HepG2 (cell line): ENCODE data around the gene LRRC8E. TPM values are rescaled to one million over a fixed set of nuclear protein-coding genes. Genes with fewer than 3 reads are reported as not detected.
A peak's percentile ranks its signal among the peaks of the same experiment; 100 is the strongest.

Experiments
- ASH2L ChIP-seq: fragments of 300-600, 200-600 bp; sonication (generic); IDR thresholded peaks from 2 replicates; pipeline ENCODE4 v1.7.0; 2017; ENCODE audit warnings: low read depth, mild to moderate bottlenecking, moderate library complexity, mixed read lengths, low read length; ENCODE audit not compliant: insufficient read length
- KAT7 ChIP-seq: IDR thresholded peaks from 2 replicates; pipeline ENCODE4 v1.6.1; 2018; ENCODE audit warnings: borderline replicate concordance, missing compliant biosample characterization
- NFKBIZ ChIP-seq: IDR thresholded peaks from 2 replicates; pipeline ENCODE4 v1.6.1; 2018; ENCODE audit warnings: missing genetic modification reagents, missing compliant biosample characterization
- NFYB ChIP-seq: sonication (generic); formaldehyde crosslinking; IDR thresholded peaks from 2 replicates; pipeline ENCODE4 v1.4.0; 2020; ENCODE audit warnings: missing genetic modification reagents
- THAP11 ChIP-seq: IDR thresholded peaks from 2 replicates; pipeline ENCODE4 v1.6.1; 2016; ENCODE audit warnings: missing biosample characterization, missing genetic modification reagents
- ZNF143 ChIP-seq: sonication (generic); formaldehyde crosslinking; IDR thresholded peaks from 2 replicates; pipeline ENCODE4 v1.4.0; 2020; ENCODE audit warnings: missing genetic modification reagents
- ZNF335 ChIP-seq: sonication (generic); formaldehyde crosslinking; IDR thresholded peaks from 2 replicates; pipeline ENCODE4 v1.4.0; 2020; ENCODE audit warnings: missing genetic modification reagents
- ZNF567 ChIP-seq: sonication (generic); formaldehyde crosslinking; IDR thresholded peaks from 2 replicates; pipeline ENCODE4 v1.8.1; 2023; ENCODE audit warnings: mild to moderate bottlenecking, missing genetic modification reagents, borderline replicate concordance
- ZNF792 ChIP-seq: IDR thresholded peaks from 2 replicates; pipeline ENCODE4 v1.6.1; 2016
- polyA plus RNA-seq, 8 experiments: library from polyadenylated mRNA; depleted of rRNA in 3 of 8; stranded (reverse) in 7 of 8; unstranded in 1 of 8; fragments of >200 nt; fragmentation: Illumina TruSeq in 4 of 8; extraction: Trizol in 4 of 8; gene quantifications; 2 replicates each; pipeline versions ENCODE4 v1.2.1 to v1.2.3, GENCODE V29; 2011 to 2016; ENCODE audit warnings: low read depth in 4 of 8, missing spikeins in 1 of 8, mixed read lengths in 1 of 8; ENCODE audit not compliant: insufficient read depth in 1 of 8
- total RNA-seq, 5 experiments: library from RNA; depleted of rRNA; stranded (reverse); fragments of >200 nt; fragmentation: Illumina TruSeq; extraction: Trizol; gene quantifications; 2 replicates each; pipeline ENCODE4 v1.2.3, GENCODE V29; 2016; ENCODE audit warnings: low read depth in 1 of 5
- TF ChIP-seq, protein P1 (sequence below), 2 experiments: fragments of 450-650 bp in 1 of 2; sonication (generic) in 1 of 2; formaldehyde crosslinking in 1 of 2; IDR thresholded peaks; 2 replicates each; pipeline versions ENCODE4 v1.6.1 to v1.8.0; 2016 to 2022; ENCODE audit warnings: antibody characterized with exemption in 1 of 2, mild to moderate bottlenecking in 1 of 2, missing genetic modification reagents in 1 of 2
- TF ChIP-seq, protein P2 (sequence below): sonication (generic); formaldehyde crosslinking; IDR thresholded peaks from 2 replicates; pipeline ENCODE4 v1.5.1; 2020; ENCODE audit warnings: missing genetic modification reagents, mild to moderate bottlenecking, borderline replicate concordance
- TF ChIP-seq, protein P3 (sequence below): sonication (generic); formaldehyde crosslinking; IDR thresholded peaks from 2 replicates; pipeline ENCODE4 v1.5.1; 2020; ENCODE audit warnings: mild to moderate bottlenecking, missing genetic modification reagents

The LRRC8E gene
- total and polyA plus RNA-seq, 2 of the 13 experiments (the other 11 are each of a cell fraction or from before 2014, with no cell fraction given) = 8.0 to 10.3 TPM

DNA sequence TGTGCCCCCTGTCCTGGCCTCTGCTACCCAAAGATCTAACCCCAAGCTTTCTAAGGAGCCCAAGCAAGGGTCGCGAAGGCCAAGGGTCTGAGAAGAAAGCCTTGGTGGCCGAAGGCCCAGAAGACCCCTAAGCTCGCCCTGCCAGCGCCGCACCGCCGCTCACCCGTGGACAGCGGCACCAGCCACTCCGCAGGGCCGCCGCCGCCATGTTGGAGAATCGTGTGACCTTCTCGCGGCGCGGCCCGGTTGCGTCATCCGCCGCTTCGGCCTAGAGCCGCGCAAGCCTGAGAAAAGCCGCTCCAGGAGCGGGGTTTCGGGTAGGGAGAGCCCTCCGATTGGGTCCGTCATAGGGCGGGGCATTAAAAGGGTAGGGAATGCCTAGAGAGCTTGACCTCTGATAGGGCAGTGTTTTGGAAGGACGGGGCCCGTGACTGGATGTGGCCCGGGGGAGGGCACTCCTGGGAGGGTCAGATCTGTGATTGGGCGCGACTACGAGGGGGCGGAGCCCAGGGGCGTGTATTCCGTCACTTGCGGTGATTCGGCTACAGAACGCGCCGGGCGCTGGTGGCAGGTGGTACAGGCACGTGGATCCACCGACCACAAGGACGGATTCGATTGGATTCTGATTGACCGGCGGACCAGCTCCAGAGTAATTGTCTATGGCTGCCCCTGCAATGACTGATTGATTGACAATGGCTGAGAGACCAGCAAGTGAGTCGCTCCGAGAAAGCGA lies 55.3 kb downstream of the LRRC8E start, which contains the start of gene TIMM44 (continued):
- TF ChIP-seq, protein P1, sequence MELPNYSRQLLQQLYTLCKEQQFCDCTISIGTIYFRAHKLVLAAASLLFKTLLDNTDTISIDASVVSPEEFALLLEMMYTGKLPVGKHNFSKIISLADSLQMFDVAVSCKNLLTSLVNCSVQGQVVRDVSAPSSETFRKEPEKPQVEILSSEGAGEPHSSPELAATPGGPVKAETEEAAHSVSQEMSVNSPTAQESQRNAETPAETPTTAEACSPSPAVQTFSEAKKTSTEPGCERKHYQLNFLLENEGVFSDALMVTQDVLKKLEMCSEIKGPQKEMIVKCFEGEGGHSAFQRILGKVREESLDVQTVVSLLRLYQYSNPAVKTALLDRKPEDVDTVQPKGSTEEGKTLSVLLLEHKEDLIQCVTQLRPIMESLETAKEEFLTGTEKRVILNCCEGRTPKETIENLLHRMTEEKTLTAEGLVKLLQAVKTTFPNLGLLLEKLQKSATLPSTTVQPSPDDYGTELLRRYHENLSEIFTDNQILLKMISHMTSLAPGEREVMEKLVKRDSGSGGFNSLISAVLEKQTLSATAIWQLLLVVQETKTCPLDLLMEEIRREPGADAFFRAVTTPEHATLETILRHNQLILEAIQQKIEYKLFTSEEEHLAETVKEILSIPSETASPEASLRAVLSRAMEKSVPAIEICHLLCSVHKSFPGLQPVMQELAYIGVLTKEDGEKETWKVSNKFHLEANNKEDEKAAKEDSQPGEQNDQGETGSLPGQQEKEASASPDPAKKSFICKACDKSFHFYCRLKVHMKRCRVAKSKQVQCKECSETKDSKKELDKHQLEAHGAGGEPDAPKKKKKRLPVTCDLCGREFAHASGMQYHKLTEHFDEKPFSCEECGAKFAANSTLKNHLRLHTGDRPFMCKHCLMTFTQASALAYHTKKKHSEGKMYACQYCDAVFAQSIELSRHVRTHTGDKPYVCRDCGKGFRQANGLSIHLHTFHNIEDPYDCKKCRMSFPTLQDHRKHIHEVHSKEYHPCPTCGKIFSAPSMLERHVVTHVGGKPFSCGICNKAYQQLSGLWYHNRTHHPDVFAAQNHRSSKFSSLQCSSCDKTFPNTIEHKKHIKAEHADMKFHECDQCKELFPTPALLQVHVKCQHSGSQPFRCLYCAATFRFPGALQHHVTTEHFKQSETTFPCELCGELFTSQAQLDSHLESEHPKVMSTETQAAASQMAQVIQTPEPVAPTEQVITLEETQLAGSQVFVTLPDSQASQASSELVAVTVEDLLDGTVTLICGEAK (IDR thresholded peaks at IDR 0.05) = no peak
- TF ChIP-seq, protein P1 (CRISPR knock-in tag; IDR thresholded peaks at IDR 0.05) = peak; percentile 57; the same call in 1 of the 2 replicates
- TF ChIP-seq NFYB (CRISPR knock-in tag) = peak; percentile 91
- peak; percentile 62; the same call in 1 of the 2 replicates for TF ChIP-seq ZNF792 (CRISPR knock-in tag)
- 0 out of 2 replicates have a peak, but pooled peaks have one; percentile 63 for TF ChIP-seq ZNF567 (CRISPR knock-in tag)
- TF ChIP-seq KAT7 (CRISPR knock-in tag) = peak; percentile 78; the same call in 1 of the 2 replicates
- TF ChIP-seq, protein P2, sequence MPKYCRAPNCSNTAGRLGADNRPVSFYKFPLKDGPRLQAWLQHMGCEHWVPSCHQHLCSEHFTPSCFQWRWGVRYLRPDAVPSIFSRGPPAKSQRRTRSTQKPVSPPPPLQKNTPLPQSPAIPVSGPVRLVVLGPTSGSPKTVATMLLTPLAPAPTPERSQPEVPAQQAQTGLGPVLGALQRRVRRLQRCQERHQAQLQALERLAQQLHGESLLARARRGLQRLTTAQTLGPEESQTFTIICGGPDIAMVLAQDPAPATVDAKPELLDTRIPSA (CRISPR knock-in tag) = no peak
- TF ChIP-seq NFKBIZ (CRISPR knock-in tag) = peak; percentile 39; the same call in 1 of the 2 replicates
- TF ChIP-seq ZNF335 (CRISPR knock-in tag) = no peak
- TF ChIP-seq, protein P3, sequence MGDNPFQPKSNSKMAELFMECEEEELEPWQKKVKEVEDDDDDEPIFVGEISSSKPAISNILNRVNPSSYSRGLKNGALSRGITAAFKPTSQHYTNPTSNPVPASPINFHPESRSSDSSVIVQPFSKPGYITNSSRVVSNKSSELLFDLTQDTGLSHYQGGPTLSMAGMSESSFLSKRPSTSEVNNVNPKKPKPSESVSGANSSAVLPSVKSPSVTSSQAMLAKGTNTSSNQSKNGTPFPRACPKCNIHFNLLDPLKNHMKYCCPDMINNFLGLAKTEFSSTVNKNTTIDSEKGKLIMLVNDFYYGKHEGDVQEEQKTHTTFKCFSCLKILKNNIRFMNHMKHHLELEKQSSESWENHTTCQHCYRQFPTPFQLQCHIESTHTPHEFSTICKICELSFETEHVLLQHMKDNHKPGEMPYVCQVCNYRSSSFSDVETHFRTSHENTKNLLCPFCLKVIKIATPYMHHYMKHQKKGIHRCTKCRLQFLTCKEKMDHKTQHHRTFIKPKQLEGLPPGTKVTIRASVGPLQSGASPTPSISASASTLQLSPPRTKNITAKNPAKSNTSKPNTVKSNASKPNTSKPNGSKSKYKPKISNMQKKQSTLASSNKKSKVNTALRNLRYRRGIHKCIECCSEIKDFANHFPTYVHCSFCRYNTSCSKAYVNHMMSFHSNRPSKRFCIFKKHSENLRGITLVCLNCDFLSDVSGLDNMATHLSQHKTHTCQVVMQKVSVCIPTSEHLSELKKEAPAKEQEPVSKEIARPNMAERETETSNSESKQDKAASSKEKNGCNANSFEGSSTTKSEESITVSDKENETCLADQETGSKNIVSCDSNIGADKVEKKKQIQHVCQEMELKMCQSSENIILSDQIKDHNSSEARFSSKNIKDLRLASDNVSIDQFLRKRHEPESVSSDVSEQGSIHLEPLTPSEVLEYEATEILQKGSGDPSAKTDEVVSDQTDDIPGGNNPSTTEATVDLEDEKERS = peak; percentile 80; the same call in 1 of the 2 replicates
- no peak; the same call in 1 of the 2 replicates for TF ChIP-seq ZNF143 (CRISPR knock-in tag)
- peak; percentile 55 for TF ChIP-seq ASH2L
- TF ChIP-seq THAP11 (CRISPR knock-in tag) = peak; percentile 89
